ENCODE data around the gene MAPK1IP1L. TPM values are rescaled to one million over a fixed set of nuclear protein-coding genes. Genes with fewer than 3 reads are reported as not detected.
A peak's percentile ranks its signal among the peaks of the same experiment; 100 is the strongest.

The MAPK1IP1L gene
- total and polyA plus RNA-seq, 2 of the 13 experiments (the other 11 are each of a cell fraction or from before 2014, with no cell fraction given): 27.8 to 68.4 TPM

DNA sequence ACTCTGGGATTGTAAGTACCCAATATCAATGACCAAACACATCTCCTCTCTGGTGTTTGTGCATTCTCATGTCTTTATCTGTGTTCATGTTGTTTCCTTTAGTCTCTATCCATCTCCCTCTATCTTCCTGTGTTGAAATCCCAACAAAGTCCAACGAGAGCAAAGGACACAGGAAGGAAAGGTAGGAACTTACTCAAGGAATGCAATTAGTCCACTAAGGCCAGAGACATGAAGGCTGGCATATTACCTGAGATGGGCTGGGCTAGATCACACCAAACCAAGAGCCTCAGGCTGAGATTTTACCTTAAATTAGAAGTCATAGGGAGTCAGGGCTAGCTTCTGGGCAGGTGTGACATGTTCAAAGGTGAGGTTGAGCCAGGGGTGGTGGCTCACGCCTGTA is 63.3 kb downstream of the MAPK1IP1L start (continued):
- TF ChIP-seq ZC3H4 (CRISPR knock-in tag; IDR thresholded peaks at IDR 0.05; ENCODE audit: borderline replicate concordance) (no peak), DPF2 (CRISPR knock-in tag; IDR thresholded peaks at IDR 0.05; ENCODE audit: borderline replicate concordance, low read depth) (peak; percentile 56; the same call in 1 of the 2 replicates), TCF7 (IDR thresholded peaks at IDR 0.05; ENCODE audit: low read depth) (0 out of 2 replicates have a peak, but pooled peaks have one; percentile 18), NCOA2 (CRISPR knock-in tag; IDR thresholded peaks at IDR 0.05) (peak; percentile 39; the same call in 1 of the 2 replicates), TRIM24 (CRISPR knock-in tag; IDR thresholded peaks at IDR 0.05) (peak; percentile 50; the same call in 1 of the 2 replicates), SALL2 (CRISPR knock-in tag; IDR thresholded peaks at IDR 0.05) (no peak), CEBPG (CRISPR knock-in tag; IDR thresholded peaks at IDR 0.05) (peak; percentile 71), SOX5 (CRISPR knock-in tag; IDR thresholded peaks at IDR 0.05; ENCODE audit: borderline replicate concordance) (peak; percentile 62), CEBPB (IDR thresholded peaks at IDR 0.05; ENCODE audit: borderline replicate concordance, low read depth, low read length) (0 out of 2 replicates have a peak, but pooled peaks have one; percentile 6), SOX6 (IDR thresholded peaks at IDR 0.05) (no peak), SOX6 (CRISPR knock-in tag; IDR thresholded peaks at IDR 0.05) (0 out of 2 replicates have a peak, but pooled peaks have one; percentile 23), PHF21A (CRISPR knock-in tag; IDR thresholded peaks at IDR 0.05) (peak; percentile 29; the same call in 1 of the 2 replicates), FOXK1 (CRISPR knock-in tag; IDR thresholded peaks at IDR 0.05; ENCODE audit: borderline replicate concordance, low read depth) (no peak), ZNF614 (CRISPR knock-in tag; IDR thresholded peaks at IDR 0.05; ENCODE audit: borderline replicate concordance) (0 out of 2 replicates have a peak, but pooled peaks have one; percentile 31), TCF7L2 (IDR thresholded peaks at IDR 0.05; ENCODE audit: low read depth, low read length) (no peak), RCOR2 (CRISPR knock-in tag; IDR thresholded peaks at IDR 0.05) (peak; percentile 64; the same call in 1 of the 2 replicates), POGZ (CRISPR knock-in tag; IDR thresholded peaks at IDR 0.05) (no peak), ZNF431 (CRISPR knock-in tag; IDR thresholded peaks at IDR 0.05; ENCODE audit: borderline replicate concordance, low read depth) (no peak), ETV5 (CRISPR knock-in tag; IDR thresholded peaks at IDR 0.05; ENCODE audit: borderline replicate concordance) (peak; percentile 88), MED1 (CRISPR knock-in tag; IDR thresholded peaks at IDR 0.05) (peak; percentile 83), HNF4A (CRISPR knock-in tag; IDR thresholded peaks at IDR 0.05) (peak; percentile 80), ZNF709 (CRISPR knock-in tag; IDR thresholded peaks at IDR 0.05) (no peak), NR2F6 (IDR thresholded peaks at IDR 0.05) (no peak), NR2F6 (CRISPR knock-in tag; IDR thresholded peaks at IDR 0.05) (0 out of 2 replicates have a peak, but pooled peaks have one; percentile 8), PPARG (CRISPR knock-in tag; conservative IDR thresholded peaks at IDR 0.05) (peak; percentile 81), FOXA1 (IDR thresholded peaks at IDR 0.05) (no peak), FOXA1 (CRISPR knock-in tag; IDR thresholded peaks at IDR 0.05) (0 out of 2 replicates have a peak, but pooled peaks have one; percentile 12)
- TF ChIP-seq, protein P1, sequence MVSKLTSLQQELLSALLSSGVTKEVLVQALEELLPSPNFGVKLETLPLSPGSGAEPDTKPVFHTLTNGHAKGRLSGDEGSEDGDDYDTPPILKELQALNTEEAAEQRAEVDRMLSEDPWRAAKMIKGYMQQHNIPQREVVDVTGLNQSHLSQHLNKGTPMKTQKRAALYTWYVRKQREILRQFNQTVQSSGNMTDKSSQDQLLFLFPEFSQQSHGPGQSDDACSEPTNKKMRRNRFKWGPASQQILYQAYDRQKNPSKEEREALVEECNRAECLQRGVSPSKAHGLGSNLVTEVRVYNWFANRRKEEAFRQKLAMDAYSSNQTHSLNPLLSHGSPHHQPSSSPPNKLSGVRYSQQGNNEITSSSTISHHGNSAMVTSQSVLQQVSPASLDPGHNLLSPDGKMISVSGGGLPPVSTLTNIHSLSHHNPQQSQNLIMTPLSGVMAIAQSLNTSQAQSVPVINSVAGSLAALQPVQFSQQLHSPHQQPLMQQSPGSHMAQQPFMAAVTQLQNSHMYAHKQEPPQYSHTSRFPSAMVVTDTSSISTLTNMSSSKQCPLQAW (CRISPR knock-in tag; IDR thresholded peaks at IDR 0.05): no peak; the same call in 1 of the 2 replicates
- TF ChIP-seq, protein P2, sequence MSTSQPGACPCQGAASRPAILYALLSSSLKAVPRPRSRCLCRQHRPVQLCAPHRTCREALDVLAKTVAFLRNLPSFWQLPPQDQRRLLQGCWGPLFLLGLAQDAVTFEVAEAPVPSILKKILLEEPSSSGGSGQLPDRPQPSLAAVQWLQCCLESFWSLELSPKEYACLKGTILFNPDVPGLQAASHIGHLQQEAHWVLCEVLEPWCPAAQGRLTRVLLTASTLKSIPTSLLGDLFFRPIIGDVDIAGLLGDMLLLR (CRISPR knock-in tag; IDR thresholded peaks at IDR 0.05): no peak
- TF ChIP-seq, protein P3, sequence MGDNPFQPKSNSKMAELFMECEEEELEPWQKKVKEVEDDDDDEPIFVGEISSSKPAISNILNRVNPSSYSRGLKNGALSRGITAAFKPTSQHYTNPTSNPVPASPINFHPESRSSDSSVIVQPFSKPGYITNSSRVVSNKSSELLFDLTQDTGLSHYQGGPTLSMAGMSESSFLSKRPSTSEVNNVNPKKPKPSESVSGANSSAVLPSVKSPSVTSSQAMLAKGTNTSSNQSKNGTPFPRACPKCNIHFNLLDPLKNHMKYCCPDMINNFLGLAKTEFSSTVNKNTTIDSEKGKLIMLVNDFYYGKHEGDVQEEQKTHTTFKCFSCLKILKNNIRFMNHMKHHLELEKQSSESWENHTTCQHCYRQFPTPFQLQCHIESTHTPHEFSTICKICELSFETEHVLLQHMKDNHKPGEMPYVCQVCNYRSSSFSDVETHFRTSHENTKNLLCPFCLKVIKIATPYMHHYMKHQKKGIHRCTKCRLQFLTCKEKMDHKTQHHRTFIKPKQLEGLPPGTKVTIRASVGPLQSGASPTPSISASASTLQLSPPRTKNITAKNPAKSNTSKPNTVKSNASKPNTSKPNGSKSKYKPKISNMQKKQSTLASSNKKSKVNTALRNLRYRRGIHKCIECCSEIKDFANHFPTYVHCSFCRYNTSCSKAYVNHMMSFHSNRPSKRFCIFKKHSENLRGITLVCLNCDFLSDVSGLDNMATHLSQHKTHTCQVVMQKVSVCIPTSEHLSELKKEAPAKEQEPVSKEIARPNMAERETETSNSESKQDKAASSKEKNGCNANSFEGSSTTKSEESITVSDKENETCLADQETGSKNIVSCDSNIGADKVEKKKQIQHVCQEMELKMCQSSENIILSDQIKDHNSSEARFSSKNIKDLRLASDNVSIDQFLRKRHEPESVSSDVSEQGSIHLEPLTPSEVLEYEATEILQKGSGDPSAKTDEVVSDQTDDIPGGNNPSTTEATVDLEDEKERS (CRISPR knock-in tag; IDR thresholded peaks at IDR 0.05): peak; percentile 38; the same call in 1 of the 2 replicates

Measured in HepG2 (cell line).